GM12873 (cell line): ENCODE measurements around the gene PRX.

Experiments used
- TF ChIP-seq, protein P1 (sequence below): IDR thresholded peaks from 2 replicates; pipeline ENCODE4 v1.5.1; 2012; ENCODE audit warnings: low read depth, mild to moderate bottlenecking, moderate library complexity, low read length, control low read depth; ENCODE audit not compliant: insufficient read depth; ENCODE audit errors: missing control alignments

Gene PRX

DNA sequence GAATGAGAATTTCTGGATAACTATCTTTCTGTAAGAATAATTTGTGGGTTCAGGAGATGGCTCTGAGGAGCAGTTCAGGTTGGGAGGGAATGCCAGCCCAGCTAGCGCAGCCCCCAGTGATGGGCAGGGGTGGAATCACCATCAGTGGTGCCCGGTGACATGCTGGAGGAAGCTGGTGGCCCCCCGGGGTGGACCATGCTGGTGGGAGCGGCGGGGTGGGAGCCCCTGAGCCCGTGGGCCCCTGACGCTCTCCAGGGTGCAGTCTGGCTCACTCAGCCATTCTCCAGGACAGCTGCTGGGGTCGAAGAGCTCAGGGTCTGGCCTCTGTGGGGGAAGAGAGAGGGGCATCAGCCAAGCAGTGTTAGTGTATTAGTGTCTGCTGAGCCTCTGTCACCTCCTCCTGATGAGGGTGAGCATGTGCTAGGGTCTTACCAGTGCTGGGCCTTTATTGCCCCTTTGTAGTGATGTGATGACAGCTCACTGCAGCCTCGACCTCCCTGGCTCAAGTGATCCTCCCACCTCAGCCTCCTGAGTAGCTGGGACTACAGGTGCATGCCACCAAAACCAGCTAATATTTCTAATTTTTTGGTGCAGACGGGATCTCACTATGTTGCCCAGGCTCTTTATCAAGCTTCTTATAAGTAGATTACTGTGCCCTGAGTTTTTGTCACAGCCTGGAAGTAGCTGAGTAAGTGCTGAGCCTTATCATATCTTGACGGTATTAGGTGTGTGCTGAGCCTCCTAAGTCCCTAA is 33.6 kb downstream of the PRX start:
- TF ChIP-seq, protein P1, sequence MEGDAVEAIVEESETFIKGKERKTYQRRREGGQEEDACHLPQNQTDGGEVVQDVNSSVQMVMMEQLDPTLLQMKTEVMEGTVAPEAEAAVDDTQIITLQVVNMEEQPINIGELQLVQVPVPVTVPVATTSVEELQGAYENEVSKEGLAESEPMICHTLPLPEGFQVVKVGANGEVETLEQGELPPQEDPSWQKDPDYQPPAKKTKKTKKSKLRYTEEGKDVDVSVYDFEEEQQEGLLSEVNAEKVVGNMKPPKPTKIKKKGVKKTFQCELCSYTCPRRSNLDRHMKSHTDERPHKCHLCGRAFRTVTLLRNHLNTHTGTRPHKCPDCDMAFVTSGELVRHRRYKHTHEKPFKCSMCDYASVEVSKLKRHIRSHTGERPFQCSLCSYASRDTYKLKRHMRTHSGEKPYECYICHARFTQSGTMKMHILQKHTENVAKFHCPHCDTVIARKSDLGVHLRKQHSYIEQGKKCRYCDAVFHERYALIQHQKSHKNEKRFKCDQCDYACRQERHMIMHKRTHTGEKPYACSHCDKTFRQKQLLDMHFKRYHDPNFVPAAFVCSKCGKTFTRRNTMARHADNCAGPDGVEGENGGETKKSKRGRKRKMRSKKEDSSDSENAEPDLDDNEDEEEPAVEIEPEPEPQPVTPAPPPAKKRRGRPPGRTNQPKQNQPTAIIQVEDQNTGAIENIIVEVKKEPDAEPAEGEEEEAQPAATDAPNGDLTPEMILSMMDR: no peak

DNA sequence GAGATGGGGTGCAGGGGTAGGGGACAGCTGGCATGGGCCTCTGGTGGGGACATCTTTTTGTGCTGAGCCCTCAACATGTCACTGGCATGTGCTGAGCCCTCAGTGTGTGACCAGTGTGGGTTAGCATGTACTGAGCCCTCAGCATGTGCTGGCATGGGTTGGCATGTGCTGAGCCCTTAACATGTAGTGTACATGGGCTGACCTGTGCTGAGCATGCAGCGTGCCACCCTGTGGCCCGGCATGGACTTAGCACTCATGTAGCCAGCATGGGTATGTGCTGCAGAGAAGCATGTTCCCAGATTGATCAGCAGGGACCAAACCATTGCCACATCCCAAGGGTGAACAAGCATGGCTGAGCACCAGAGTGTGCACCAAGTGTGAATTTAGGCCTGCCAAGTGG is 34.7 kb downstream of the PRX start:
- TF ChIP-seq, protein P1: peak; percentile 5

DNA sequence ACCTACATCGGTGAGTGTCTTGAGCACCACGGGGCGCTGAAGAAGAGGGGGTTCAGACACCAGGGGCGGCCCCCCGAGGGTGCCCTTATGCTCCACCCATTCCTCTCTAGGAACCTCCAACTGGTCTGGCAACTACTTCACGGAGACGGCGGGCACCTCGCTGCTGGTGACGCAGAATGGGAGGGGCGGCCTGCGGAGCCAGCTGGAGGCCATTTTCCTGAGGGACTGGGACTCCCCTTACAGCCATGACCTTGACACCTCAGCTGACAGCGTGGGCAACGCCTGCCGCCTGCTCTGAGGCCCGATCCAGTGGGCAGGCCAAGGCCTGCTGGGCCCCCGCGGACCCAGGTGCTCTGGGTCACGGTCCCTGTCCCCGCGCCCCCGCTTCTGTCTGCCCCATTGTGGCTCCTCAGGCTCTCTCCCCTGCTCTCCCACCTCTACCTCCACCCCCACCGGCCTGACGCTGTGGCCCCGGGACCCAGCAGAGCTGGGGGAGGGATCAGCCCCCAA is 35.2 kb downstream of the PRX start:
- TF ChIP-seq, protein P1: no peak

DNA sequence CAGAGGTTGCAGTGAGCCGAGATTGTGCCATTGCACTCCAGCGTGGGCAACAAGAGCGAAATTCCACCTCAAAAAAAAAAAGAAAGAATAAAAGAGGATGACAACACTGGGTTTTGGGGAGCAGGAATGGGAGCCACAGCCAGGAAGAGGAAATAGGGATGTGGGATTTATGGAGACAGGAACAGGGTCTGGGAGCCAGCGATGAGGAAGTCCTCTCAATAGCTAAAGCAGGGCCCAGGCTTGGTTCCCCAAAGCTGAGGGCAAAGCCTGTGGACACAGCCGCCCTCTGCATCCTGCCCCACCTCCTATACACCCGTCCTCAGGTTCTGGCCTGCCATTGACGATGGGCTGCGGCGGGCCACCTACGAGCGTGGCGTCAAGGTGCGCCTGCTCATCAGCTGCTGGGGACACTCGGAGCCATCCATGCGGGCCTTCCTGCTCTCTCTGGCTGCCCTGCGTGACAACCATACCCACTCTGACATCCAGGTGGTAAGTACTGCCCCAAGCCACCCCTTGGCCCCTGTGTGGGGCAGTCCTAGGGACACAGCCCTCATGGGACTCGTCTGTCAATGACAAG is 36.8 kb downstream of the PRX start:
- TF ChIP-seq, protein P1: no peak

DNA sequence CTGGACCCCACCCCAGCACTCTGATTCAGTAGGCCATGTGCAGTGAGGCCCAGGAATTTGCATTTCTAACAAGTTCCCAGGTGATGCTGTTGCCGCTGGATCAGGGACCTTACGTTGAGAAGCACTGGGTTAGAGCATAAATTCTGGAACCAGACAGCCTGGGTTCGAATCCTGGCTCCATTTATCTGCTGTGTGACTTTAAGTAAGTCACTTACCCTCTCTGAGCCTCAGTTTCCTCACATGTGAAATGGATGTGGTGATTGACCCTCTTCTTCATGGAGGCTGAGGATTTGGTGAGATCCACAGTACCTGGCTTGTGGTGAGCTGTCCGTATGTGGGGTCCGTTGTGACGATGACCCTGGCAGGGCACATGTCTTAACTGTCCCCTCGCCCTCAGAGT is 39.1 kb downstream of the PRX start:
- TF ChIP-seq, protein P1: no peak

DNA sequence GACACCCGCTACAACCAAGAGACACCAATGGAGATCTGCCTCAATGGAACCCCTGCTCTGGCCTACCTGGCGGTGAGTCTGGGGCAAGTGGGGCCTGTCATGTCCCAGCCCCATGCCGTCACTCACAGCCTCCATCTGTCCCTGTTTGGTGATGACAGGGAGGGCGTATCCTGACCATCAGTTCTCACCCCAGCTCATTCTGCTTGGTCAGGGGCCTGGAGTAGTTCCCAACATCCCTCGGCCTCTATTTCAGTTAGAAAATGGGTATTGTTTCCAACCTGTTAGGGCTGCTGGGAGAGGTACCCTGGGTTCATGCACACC is 41.4 kb downstream of the PRX start:
- TF ChIP-seq, protein P1: no peak

DNA sequence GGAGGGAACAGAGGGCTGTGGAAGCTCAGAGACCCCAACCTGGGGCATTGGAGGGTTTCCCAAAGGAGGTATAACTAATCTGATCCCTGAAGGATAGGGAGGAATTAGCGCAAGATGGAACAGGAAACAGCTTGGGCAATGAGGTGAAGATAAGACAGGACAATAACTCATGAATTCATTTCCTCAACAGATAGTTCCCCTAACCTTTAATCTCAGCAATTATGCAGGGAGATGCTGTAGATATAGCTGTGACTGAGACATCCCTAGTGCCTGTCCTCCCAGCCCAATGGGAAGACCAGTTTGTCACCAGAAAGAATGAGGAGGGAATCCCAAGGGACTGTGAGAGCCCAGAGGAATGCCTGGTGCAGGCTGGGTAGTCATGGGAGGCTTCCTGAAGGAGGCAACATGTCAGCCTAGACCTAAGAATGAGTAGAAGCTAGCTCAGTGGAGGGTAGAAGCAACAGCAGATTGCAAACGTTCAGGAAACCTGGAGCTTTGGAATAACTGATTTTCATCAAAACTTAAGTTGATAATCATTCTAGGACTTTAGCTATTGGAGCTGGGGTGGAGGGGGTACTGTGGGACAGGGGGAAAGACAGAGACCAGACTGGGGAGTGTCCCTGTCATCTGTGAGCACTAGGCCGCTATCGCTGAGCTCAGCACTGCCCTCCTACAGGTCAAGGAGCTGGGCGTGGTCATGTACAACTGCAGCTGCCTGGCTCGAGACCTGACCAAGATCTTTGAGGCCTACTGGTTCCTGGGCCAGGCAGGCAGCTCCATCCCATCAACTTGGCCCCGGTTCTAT is 42.0 kb downstream of the PRX start:
- TF ChIP-seq, protein P1: no peak
